Epithelial cell of esophagus (primary cell): Measurements from ENCODE around the gene TIA1.
"Not testable (repeated sequence)": the region's sequence is repeated elsewhere in the genome, so short reads cannot be mapped to it uniquely, and the experiment has no call there.

Experiments
- DNase-seq: peaks from one replicate; pipeline ENCODE4 v3.0.0; 2010; ENCODE audit warnings: low read depth
- H3K4me3 ChIP-seq: 2 replicates; pipeline ENCODE4 v1.5.1; 2011; ENCODE audit warnings: mild to moderate bottlenecking, low read length, control low read depth
- TF ChIP-seq, protein P1 (sequence below): IDR thresholded peaks from 2 replicates; pipeline ENCODE4 v1.5.1; 2011; ENCODE audit warnings: low read depth, mild to moderate bottlenecking, low read length, control low read depth, inconsistent platforms; ENCODE audit not compliant: insufficient read depth; ENCODE audit errors: missing control alignments

Gene TIA1

DNA sequence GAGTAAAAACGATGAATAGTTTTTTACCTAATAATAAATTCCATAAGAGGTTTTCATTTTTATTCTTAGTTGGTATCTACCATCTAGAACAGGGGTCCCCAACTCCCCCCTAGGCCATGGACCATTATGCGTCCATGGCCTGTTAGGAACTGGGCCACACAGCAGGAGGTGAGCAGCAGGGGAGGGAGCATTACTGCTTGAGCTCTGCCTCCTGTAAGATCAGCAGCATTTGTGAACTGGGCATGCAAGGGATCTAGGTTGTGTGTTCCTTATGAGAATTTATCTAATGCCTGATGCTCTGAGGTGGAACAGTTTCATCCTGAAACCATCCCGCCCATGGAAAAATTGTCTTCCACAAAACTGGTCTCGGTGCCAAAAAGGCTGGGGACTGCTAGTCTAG lies 5.9 kb downstream of the TIA1 start:
- H3K4me3 ChIP-seq, result no peak overlapping the region
- DNase-seq, result no peak
- TF ChIP-seq, protein P1, sequence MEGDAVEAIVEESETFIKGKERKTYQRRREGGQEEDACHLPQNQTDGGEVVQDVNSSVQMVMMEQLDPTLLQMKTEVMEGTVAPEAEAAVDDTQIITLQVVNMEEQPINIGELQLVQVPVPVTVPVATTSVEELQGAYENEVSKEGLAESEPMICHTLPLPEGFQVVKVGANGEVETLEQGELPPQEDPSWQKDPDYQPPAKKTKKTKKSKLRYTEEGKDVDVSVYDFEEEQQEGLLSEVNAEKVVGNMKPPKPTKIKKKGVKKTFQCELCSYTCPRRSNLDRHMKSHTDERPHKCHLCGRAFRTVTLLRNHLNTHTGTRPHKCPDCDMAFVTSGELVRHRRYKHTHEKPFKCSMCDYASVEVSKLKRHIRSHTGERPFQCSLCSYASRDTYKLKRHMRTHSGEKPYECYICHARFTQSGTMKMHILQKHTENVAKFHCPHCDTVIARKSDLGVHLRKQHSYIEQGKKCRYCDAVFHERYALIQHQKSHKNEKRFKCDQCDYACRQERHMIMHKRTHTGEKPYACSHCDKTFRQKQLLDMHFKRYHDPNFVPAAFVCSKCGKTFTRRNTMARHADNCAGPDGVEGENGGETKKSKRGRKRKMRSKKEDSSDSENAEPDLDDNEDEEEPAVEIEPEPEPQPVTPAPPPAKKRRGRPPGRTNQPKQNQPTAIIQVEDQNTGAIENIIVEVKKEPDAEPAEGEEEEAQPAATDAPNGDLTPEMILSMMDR, result no peak

DNA sequence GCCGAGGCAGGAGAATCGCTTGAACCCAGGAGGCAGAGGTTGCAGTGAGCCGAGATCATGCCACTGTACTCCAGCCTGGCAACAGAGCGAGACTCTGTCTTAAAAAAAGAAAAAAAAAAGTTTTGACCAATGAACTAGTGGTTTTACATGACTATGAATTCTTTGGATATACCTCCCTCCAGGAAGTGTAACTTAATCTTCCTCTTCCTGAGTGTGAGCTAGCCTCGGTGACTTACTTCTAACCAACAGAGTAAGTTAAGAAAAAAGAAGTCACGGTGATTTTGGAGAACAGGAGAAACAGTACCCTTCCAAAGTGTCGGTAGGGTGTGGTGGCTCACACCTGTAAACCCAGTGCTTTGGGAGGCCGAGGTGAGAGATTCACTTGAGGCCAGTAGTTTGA lies 7.1 kb downstream of the TIA1 start:
- TF ChIP-seq, protein P1, result no peak
- DNase-seq, result peak; percentile 42
- no peak overlapping the region for H3K4me3 ChIP-seq

DNA sequence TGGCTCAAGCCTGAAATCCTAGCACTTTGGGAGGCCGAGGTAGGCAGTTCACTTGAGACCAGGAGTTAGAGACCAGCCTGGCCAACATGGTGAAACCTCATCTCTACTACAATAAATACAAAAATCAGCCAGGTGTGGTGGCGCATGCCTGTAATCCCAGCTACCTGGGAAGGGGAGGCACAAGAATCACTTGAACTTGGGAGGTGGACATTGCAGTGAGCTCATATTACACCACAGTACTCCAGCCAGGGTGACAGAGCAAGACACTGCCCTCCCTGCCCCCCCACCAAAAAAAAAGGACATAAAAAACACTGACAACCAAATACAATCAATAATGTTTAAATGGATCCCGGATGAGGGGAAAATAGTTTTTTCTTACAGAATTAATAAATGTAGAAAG lies 7.8 kb downstream of the TIA1 start:
- no peak overlapping the region for H3K4me3 ChIP-seq
- TF ChIP-seq, protein P1, result no peak
- DNase-seq, result no peak

DNA sequence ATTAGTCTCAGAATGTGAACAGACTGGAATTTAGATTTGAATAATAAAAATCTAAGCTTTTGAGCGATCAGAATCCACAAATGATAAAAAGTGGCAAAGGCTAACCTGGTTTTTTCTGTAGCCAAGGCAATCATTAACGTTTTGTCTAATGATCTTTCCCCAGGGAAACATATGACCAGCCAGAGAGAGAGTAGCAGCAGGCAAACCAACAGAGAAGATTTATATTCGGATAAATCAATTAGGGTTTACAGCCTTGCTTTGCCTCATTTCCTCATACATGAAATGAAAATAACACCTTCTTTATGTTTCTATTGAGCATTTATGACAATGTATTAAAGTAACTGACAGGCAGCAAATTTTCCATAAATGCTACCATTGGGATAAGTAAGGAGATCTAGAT lies 14.5 kb downstream of the TIA1 start:
- no peak for DNase-seq
- TF ChIP-seq, protein P1, result no peak
- H3K4me3 ChIP-seq, result no peak overlapping the region

DNA sequence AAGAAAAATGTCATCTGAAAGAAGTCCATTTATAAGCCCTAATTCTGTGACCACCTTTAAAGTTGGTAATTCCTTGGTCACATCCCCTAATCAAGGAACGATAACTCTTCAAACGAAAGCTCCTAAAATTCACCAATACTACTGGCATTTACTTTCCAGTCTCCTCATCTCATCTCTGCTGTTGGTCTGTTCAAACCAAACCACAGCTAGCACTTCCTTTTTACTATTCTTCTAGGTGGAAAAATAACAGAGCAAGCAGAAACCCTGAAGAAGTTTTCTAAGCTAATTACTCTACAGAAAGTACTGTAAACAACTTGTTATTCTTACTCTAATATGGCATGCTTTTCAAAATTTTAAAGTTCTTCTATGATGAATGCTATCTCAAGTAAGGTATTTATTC lies 21.6 kb downstream of the TIA1 start:
- TF ChIP-seq, protein P1, result no peak
- DNase-seq, result no peak
- H3K4me3 ChIP-seq, result no peak overlapping the region

DNA sequence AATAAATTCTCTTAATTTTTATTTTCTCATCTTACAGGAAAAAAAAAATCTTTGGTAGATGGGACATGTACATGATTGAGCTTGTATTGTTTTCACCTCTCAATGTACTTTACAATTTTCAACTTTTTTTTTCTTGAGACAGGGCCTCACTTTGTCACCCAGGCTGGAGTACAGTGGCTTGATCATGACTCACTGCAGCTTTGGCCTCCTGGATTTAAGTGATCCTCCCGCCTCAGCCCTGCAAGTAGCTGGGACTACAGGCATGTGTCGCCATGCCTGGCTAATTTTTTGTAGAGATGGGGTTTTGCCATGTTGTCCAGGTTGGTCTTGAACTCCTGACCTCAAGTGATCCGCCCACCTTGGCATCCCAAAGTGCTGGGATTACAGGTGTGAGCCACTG lies 25.1 kb downstream of the TIA1 start:
- H3K4me3 ChIP-seq, DNase-seq: not testable (repeated sequence)

DNA sequence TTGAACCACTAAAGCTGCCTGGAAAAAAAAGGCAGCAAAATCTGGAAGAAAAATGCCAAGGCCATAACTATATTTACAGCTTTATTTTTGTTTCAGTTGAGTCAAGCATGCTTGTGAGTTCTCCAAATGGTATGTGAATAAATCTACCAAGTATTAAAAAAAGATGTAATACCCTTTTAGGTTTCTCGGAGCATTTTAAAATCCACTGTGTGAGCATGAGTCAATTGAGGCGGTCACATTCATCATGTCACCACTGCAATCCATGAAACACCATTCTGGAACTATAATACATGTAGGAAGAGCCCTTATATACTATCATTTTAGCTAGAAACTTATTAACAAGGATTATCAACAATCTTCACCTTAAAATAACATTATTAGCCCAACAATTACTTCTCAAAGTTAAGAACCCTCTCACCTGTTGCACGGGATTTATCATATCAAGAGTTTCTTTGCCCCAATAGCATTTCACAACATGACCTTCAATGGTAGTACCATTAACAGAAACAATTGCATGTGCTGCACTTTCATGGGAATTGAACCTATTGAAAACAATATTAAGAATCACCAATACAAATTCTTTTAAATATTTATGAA lies 33.4 kb downstream of the TIA1 start:
- no peak for DNase-seq
- no peak overlapping the region for H3K4me3 ChIP-seq

More for the DNA sequence above, 33.4 kb downstream of the TIA1 start:
- TF ChIP-seq, protein P1, result no peak
